ENCODE data around the gene ADAM19.

ADAM19 gene

DNA sequence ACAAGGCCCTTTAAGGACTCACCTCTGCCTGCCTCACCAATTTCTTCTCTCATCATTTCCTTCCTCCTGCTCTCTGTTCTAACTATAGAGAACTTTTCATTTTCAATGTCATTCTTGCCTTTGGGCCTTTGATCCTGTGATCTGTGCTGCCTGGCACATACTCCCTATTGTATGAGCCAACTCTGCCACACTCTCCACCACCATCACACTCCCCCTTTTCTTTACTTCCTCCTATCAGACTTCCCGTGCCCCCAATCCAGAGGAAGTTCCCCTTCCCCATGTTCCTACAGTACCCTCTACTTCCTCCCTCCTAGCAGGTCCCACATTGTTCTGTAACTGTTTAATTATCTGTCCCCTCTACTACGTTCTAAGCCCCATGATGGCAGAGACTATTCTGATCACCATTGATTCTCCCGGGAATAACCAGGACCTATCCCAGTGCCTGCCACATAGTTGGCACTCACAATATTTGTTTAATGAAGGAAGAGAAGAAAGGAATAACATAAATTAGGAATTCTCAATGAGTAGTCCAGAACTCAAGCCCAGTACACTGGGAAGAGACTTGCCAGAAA is 27.5 kb downstream of the ADAM19 start:
- Histone ChIP-seq H3K27ac (peak overlapping the region in 8 of 21 experiments; percentile 2 to 82 (median 20)), H3K4me3 (no peak overlapping the region)

DNA sequence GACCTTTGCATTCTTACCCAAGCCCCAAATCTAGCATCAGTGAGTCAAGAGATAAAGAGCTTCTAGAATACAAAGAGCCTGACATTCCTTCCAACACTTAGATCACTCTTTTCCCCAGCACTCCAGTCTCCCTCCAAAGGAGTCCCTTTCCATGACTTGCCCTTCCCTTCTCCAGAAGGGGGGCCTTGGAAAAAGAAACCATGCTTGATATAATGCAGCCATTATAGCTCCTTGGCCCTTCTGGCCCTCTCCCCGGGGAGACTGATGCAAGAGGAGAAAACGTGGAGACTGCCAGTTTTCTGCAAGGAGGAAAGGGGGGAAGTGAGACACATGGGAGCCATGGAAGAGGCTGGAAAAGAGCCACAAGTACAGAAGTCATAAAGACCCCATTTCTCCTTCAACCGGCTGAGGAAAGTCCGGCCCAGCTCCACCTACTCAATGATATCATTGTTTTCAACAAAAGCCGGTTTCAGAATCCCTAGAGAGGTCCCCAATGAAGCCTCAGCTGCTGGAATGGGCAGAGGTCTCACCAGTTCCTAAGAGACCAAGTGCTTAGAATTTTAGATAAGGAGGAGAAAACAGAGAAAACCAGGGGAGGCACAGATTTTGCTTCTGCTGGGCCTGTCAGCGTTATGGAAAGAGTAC is 29.0 kb downstream of the ADAM19 start:
- peak overlapping the region in 3 of 21 experiments; percentile 34 to 82 (median 62) for H3K27ac ChIP-seq

DNA sequence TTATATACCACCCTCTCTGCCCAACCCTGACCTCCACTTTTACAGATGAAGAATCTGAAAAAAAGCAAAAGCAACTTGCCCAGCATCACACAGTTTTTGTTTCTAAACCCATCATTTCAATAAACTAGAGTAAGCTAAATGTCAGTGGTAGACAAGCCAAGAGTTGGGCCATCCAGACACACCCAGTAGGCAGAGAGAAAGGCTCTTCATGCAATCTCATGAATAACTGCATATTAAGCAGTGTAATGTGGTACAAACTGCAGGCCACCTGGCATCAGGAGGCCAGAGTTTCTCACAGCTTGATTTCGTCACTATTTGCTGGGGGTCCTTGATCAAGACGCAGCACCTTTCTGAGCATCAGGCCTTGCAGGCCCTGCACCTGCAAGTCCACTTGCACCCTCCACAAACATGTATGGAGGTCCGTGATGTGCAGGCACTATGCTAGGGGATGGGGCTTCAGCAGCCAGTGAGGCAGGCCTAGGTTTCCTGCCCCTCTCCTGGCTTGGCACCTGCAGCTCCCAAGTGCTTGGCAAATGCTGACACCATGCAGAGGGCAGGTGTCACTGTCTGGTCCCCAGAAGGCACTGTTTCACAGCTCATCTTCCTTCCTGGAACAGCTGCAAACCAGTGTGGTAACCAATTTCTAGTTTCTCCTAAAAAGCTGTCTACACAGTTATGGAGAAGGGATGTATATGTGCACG is 29.8 kb downstream of the ADAM19 start:
- Histone ChIP-seq H3K4me3 (no peak overlapping the region), H3K27ac (peak overlapping the region in 6 of 21 experiments; percentile 21 to 82 (median 61))

More for the DNA sequence above, 29.0 kb downstream of the ADAM19 start:
- H3K4me3 ChIP-seq: no peak overlapping the region

DNA sequence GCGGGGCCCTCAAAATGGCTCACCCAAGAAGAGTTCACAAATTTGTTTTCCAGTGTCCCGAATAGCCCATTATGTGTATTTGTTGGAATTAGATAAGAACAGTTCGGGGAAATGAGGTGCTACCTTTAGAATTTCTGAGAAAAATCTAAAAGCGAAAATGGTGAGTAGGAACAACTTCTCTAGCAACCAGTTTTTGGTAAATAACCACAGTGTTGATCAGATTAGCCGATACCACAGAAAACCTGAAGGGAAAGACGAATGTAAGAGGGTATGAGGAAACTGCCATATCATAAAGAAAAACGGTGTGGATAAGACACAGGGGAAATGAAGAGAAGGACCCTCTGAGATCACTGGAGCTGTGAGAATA is 31.0 kb downstream of the ADAM19 start:
- H3K4me3 ChIP-seq: peak overlapping the region in 1 of 7 experiments; percentile 2
- peak overlapping the region in 9 of 21 experiments; percentile 23 to 82 (median 47) for H3K27ac ChIP-seq

DNA sequence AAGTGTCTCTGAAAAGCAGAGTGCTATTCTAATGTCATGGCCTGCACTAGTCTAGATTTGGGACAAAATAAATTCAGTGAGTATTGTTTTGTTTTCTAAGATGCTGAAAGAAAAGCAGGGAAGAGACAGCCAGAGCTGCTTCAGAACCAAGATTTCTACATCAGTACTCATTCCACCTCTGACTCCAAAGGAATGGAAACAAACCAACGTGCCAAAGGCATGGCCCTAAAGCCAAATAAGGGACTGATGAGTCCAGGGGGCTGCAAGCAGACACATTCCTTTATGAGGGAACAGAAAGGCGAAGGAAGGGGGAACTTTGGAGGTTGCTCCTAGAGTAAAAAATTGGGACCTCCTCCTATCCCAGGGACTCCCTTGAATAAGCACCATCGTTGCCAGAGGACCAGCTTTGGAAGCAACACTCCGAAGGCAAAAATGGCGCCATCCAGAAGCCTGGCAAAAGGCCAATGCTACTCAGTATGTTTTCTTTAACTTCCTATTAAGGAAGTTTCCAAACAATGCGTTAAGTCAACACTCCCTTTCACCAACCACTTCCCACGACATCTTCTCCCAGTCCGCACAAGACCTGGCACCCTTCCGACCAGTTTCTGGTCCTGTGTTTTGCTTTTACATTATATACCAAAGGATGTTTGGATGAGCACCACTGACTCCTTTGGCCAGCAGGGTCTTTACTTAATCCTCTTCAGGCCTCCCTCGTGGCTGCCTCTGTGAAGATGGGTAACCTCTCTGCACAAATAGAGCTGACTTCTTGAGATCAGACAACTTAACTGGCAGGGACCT is 31.6 kb downstream of the ADAM19 start:
- peak overlapping the region in 11 of 21 experiments; percentile 14 to 82 (median 39) for H3K27ac ChIP-seq
- no peak overlapping the region for H3K4me3 ChIP-seq

DNA sequence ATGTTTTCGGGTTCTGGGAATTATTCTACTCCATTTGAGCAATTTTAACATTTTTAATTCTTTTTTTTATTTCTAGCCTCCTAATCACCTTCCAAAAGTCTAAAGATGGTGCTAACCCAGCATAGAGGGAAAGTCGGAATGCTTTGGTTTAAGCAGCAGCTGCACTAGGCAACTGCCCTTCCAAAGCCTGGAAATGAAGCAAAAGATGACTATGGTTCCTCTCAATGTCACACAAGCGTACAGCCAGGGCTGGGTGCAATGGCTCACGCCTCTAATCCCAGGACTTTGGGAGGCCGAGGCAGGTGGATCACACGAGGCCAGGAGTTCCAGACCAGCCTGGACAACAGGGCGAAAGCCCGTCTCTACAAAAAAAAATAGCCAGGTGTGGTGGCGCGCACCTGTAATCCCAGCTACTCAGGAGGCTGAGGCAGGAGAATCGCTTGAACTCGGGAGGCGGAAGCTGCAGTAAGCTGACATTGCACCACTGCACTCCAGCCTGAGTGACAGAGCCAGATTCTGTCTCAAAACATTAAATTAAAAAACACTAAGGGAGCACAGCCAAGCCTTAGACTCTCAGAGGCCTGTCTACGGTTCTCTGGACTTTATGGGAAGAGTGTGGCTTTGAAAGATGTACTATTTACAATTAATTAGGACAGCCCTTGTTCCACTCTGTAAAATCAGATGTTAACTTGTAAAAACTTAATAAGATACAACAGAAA is 33.1 kb downstream of the ADAM19 start:
- H3K27ac ChIP-seq: peak overlapping the region in 9 of 21 experiments; percentile 8 to 90 (median 82)
- H3K4me3 ChIP-seq: no peak overlapping the region

DNA sequence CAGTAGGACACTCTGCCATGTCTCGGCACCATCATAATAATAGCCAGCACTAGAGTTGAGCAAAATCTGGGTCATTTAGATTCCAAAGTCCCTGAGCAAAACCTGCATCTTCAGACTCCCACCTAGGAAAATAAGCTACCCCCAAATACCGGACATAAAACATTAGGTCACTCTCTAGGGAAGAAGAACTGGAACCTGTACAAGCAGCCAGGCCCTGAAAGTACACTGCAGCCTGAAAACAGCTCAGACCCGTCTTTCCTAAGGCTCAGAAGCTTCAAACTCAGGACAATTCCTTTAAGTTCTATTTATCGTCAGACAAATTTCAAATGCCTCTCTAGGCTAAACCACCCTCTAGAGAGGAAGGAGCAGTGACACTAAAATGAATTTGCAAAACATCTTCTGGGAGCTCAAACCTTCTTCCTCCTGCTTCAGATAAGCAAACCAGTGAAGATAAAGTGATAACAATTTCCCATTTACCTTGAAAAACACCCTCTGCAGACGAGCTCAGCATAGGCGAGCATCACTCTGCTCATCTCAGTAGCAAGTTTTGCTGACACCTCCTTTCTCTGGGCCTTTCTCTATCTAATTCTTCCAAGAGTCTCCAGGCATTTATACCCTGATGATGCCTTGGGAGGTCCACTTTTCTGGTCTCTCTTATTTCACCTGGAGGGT is 34.0 kb downstream of the ADAM19 start:
- Histone ChIP-seq H3K4me3 (peak overlapping the region in 1 of 7 experiments; percentile 7), H3K27ac (peak overlapping the region in 18 of 21 experiments; percentile 24 to 90 (median 68))

DNA sequence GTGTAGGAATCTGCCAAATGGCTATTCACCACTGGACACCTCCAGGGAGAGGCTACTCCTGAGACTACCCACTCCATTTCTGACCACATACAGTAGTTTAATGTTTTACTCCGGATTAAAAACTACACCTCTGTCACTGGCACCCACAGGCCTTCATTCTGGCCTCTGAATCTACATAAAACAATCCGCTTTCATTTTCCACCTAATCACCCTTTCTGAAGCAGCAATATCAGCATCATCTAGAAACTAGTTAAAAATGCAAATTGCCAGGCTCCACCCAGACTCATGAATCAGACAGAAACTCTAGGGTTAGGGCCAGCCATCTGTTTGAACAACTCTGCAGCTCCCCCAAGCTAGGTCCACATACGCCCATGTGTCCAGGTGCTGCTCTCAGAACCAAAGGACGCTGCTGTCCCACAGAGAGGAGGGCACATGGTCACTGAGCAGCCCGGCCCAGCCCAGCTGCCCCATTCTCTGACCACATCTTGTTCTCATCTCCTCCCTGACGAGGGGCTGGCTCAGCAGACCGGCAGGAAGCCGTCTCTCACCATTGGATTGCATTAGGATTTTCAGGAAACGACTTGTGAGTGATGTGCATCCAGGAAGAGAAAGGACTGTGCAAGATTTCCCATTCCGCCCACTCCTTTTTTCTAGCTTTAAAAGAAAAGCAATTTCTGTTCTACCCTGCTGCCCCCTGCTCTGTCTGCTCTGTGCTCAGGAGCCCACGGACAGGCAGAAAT is 34.7 kb downstream of the ADAM19 start:
- H3K27ac ChIP-seq: peak overlapping the region in 18 of 21 experiments; percentile 24 to 90 (median 68)
- H3K4me3 ChIP-seq: peak overlapping the region in 2 of 7 experiments; percentile 7 to 13

DNA sequence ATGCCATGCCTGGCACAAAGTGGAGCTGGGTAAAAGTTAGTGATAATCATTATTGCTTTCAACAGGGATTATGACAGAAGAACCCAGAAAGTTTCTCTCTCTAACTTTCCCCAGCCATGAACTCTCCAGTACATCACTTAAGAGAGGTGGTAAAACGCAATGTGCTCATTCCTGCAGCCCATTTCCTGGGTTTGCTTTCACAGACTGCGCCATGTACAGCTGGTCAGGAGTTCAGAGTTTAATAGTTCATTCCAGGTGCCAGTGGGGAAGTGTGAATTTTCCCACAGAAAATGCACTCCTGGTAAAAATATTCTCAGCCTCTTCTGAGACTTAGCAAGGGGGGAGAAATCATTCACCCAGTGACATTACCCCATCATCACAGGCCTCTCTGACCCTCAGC is 35.5 kb downstream of the ADAM19 start:
- no peak overlapping the region for H3K4me3 ChIP-seq

DNA sequence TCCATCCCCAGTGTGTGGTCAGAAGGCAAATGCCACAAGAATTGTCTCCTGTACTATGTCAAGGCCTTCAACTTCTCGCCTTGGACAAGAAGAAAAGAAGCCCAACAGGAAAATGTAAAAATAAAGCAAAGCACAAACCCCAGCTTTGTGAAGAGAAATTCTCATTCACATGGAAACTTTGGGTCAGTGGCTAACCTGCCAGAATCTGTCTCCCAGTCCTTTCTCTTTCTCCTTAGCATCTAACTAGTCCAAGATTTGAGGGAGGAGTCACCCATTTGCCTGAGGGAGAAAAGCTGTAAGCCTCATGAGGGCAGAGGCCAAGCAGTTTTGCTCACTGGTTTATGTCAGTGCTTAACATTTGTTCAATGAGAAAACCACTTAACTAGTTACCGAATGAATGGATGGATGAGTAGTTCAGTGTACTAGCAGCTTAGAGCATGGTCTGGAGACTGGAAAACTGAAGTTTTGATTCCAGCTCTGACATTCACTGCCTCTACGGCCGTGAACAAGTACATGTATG is 36.0 kb downstream of the ADAM19 start:
- H3K27ac ChIP-seq: peak overlapping the region in 9 of 21 experiments; percentile 46 to 90 (median 82)
- H3K4me3 ChIP-seq: no peak overlapping the region

More for the DNA sequence above, 35.5 kb downstream of the ADAM19 start:
- peak overlapping the region in 18 of 21 experiments; percentile 24 to 90 (median 66) for H3K27ac ChIP-seq

DNA sequence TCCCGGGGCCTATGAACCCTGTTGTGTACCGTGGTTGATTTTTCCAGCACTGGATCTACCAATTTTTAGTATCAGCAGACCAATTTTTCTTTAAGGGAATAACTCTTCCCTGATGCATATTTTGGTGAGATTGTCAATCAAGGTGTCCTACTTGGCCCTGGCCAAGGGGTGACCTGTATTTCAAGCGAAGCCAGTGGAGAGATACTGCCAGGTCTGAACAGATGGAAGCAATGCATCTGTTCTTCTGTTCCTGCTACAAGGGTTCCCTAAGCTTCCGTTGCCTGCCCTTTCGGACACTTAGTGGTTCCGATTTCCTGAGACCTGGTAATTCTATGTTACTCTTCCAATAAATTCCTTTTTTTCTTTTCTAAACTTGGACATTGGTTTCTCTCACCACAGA is 37.3 kb downstream of the ADAM19 start:
- no peak overlapping the region for H3K4me3 ChIP-seq

DNA sequence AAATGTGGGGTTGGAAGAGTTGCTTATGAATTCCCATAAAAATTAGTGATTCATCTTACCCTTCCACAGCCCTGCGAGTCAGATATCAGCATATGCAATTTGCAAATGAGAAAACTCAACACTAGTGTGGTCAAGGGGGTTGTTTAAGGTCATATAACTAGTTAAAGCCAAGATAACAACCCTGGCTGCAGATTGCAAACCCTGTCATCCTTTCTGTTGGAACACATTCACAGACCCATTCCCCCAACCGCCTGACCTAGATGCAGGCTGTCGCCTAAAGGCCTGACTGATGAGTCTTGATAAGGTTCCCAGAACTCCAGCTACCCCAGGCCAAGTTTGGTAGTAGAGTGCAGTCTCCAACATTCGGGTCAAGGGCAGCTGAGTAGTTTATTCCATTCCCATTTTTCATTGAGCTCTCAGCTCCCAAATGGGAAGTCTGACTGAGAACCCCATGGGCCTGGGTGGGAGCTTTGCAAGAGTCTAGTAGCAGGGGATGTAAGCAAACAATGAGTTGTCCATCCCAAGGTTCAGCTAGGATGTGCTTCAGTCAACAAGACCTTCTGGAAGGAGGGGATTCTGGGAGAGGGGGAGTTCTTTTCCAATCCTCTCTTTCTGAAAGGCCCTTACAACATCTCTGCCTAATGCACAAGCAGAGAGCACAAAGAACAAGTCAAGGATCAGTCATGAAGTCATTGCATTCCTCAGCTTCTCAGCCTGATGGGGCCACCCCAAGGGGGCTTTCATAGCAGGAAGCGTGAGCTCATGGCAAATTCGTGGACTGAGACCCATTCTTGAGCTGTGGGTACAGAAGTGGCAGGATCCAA is 40.3 kb downstream of the ADAM19 start:
- H3K4me3 ChIP-seq: no peak overlapping the region
- H3K27ac ChIP-seq: peak overlapping the region in 6 of 21 experiments; percentile 5 to 52 (median 36)

More for the DNA sequence above, 37.3 kb downstream of the ADAM19 start:
- H3K27ac ChIP-seq: no peak overlapping the region

DNA sequence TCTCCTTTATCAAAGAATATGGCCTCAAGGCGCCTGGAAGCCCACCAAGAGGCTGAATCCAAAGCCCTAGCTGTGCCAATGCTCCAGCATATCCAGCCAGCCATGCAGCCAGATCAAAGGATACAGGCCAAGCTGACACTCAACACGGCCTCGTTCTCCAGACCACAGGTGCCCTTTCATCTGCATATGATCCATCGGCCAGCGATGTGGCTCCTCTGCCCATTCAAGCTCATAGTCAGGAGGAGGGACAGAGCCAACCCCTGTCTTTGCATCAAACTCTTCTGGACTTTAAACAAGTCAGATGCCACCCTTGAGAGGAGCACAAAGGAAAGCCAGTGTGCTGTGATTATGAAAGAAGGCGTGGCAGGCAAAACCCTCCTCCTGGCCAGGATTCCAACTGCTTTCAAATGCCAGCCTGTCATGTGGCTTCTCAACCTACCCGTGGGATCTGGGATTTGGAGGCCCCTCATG is 42.5 kb downstream of the ADAM19 start:
- Histone ChIP-seq H3K4me3 (no peak overlapping the region), H3K27ac (no peak overlapping the region)

DNA sequence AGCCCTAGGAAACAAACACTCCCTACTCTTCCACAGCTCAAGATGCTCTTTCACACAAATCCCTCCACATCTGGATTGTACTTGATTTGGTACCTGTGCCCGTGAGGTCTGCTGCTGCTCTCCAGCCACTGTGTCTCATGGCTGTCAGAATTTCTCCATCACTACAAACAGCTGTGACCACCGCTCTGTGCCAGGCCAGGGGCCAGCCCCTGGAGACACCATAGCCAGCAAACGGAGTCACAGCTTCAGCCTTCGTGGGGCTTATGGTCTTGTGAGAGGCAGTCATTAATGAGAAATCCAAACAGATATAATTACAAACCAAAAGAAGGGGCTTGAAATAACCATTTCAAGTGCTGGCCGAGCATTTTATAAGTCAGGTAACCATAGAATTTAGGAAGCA is 43.6 kb downstream of the ADAM19 start:
- H3K27ac ChIP-seq: no peak overlapping the region
- no peak overlapping the region for H3K4me3 ChIP-seq

DNA sequence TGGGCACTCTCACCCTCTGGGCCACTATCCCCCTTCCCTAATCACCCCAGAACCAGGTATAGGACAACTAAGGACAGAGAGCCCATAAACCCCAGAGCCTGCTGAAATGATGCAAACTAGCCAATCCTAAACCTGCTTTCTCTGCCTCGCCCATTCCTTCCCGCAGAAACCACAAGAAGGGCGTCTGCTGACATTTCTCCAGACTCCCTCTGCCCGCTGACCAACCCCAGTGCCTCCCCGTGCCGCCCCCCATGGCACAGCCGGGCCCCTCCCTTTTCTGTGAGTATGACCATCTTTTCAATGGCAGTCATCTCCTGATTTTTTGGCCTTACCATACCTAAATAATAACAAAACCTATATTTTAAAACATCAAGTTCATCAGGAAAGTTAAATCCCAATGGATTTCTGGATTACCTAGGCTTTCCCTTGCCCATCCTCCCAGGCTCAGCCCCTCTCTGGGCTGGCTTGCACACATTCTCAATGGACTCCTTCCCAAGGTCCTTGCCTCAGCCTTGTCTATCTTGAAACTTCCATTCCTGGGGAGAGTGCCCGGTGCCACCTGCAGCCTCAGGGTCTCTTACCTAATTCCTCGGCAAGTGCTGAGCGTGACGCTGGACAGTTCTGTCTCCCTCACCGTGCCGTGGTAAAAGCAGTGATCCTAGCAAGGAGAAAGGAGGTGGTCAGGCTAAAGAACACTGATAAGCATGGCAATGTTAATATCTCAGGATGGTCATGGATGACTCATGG is 45.2 kb downstream of the ADAM19 start:
- Histone ChIP-seq H3K27ac (no peak overlapping the region), H3K4me3 (no peak overlapping the region)

DNA sequence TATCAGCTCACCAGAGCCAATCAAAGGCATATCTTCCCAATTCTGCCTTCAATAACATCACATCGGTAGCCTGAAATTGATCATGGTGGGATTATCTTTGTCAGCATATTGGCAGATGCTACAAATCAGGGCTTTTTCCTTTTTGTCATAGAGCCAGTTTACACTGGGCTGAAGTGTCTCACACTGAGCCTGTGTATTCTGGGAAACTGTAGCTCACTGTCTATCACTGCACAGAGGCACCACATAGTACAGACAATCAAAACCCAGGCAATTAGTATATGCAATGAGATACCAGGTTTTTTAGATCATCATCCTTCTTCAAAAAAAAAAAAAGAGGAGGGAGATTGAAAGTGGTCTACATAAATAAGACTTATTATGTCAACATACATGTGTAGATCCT is 46.6 kb downstream of the ADAM19 start:
- no peak overlapping the region for H3K27ac ChIP-seq

More for the DNA sequence above, 46.6 kb downstream of the ADAM19 start:
- no peak overlapping the region for H3K4me3 ChIP-seq
